ENCODE data around the gene GTF2IRD1. TPM values are rescaled to one million over a fixed set of nuclear protein-coding genes. Genes with fewer than 3 reads are reported as not detected.
"Not testable (repeated sequence)": the region's sequence is repeated elsewhere in the genome, so short reads cannot be mapped to it uniquely, and the experiment has no call there.

The GTF2IRD1 gene
- 10 to 100 TPM; 14.7 to 17.0 TPM for total RNA-seq
- long read RNA-seq, donor 1, partial matches to known transcripts = 4 of 8 reads
- long read RNA-seq, donor 1, other reads (novel, unspliced or antisense) = 1 of 8 reads
- long read RNA-seq, donor 2, partial matches to known transcripts = 1 of 10 reads
- long read RNA-seq, donor 2, other reads (novel, unspliced or antisense) = 7 of 10 reads

GRCh38 chr7:74453322-74454011 lies at the start of gene GTF2IRD1:
Gene GTF2IRD1, plus strand, starts transcription at chr7:74453906. Its CDS starts 54,175 bp downstream, at chr7:74508081.
- peak; percentile 89 for DNase-seq (ENCODE audit: low spot score)
- intact Hi-C loops (cut with DNase I) = no loop called here

- intact Hi-C loops (cut with DNase I) = loop anchor here in 1 of 2 donors (5.0 kb wide), 1 partner anchor 537 kb away; no protein-coding TSS in a partner anchor
- peak; percentile 62 for DNase-seq (ENCODE audit: low spot score)
Measured at GRCh38 chr7:74404388-74404700, 49.4 kb upstream of the GTF2IRD1 start.

GRCh38 chr7:74404741-74405140 lies 49.0 kb upstream of the GTF2IRD1 start:
- intact Hi-C loops (cut with DNase I) = loop anchor here in 1 of 2 donors (5.0 kb wide), 1 partner anchor 537 kb away; no protein-coding TSS in a partner anchor
- peak; percentile 58 for DNase-seq (ENCODE audit: low spot score)

GRCh38 chr7:74405191-74405898 lies 48.4 kb upstream of the GTF2IRD1 start:
- no peak for DNase-seq (ENCODE audit: low spot score)
- intact Hi-C loops (cut with DNase I) = no loop called here

- DNase-seq (ENCODE audit: low spot score) = peak; percentile 68
- intact Hi-C loops (cut with DNase I) = no loop called here
Measured at GRCh38 chr7:74405899-74406512, 47.7 kb upstream of the GTF2IRD1 start.

- peak; percentile 24 for DNase-seq (ENCODE audit: low spot score)
- intact Hi-C loops (cut with DNase I) = no loop called here
Measured at GRCh38 chr7:74407958-74408357, 45.7 kb upstream of the GTF2IRD1 start.

GRCh38 chr7:74409571-74409970 lies 44.1 kb upstream of the GTF2IRD1 start:
- intact Hi-C loops (cut with DNase I) = no loop called here
- DNase-seq (ENCODE audit: low spot score) = no peak

GRCh38 chr7:74410772-74411171 lies 42.9 kb upstream of the GTF2IRD1 start:
- intact Hi-C loops (cut with DNase I) = loop anchor here in 1 of 2 donors (10.0 kb wide), 1 partner anchor 304 kb away; no protein-coding TSS in a partner anchor
- no peak for DNase-seq (ENCODE audit: low spot score)

- not testable (repeated sequence) for DNase-seq (ENCODE audit: low spot score)
- intact Hi-C loops (cut with DNase I) = loop anchor here in 1 of 2 donors (10.0 kb wide), 1 partner anchor 303 kb away; no protein-coding TSS in a partner anchor
Measured at GRCh38 chr7:74411571-74411970, 42.1 kb upstream of the GTF2IRD1 start.

- no peak for DNase-seq (ENCODE audit: low spot score)
- intact Hi-C loops (cut with DNase I) = loop anchor here in 1 of 2 donors (10.0 kb wide), 1 partner anchor 303 kb away; no protein-coding TSS in a partner anchor
Measured at GRCh38 chr7:74412056-74412455, 41.6 kb upstream of the GTF2IRD1 start.

GRCh38 chr7:74412603-74413002 lies 41.1 kb upstream of the GTF2IRD1 start:
- intact Hi-C loops (cut with DNase I) = loop anchor here in 1 of 2 donors (10.0 kb wide), 1 partner anchor 302 kb away; no protein-coding TSS in a partner anchor
- DNase-seq (ENCODE audit: low spot score) = no peak

- DNase-seq (ENCODE audit: low spot score) = not testable (repeated sequence)
- intact Hi-C loops (cut with DNase I) = loop anchor here in 1 of 2 donors (10.0 kb wide), 1 partner anchor 300 kb away; no protein-coding TSS in a partner anchor
Measured at GRCh38 chr7:74414595-74415333, 38.9 kb upstream of the GTF2IRD1 start.

GRCh38 chr7:74417419-74417971 lies 36.2 kb upstream of the GTF2IRD1 start:
- DNase-seq (ENCODE audit: low spot score) = peak; percentile 89
- intact Hi-C loops (cut with DNase I) = loop anchor here in 1 of 2 donors (10.0 kb wide), 1 partner anchor 297 kb away; no protein-coding TSS in a partner anchor

GRCh38 chr7:74418076-74418475 lies 35.6 kb upstream of the GTF2IRD1 start:
- intact Hi-C loops (cut with DNase I) = loop anchor here in 1 of 2 donors (10.0 kb wide), 1 partner anchor 297 kb away; no protein-coding TSS in a partner anchor
- peak; percentile 60 for DNase-seq (ENCODE audit: low spot score)

GRCh38 chr7:74418538-74418937 lies 35.2 kb upstream of the GTF2IRD1 start:
- intact Hi-C loops (cut with DNase I) = loop anchor here in 1 of 2 donors (10.0 kb wide), 1 partner anchor 296 kb away; no protein-coding TSS in a partner anchor
- DNase-seq (ENCODE audit: low spot score) = no peak

GRCh38 chr7:74419232-74419631 lies 34.5 kb upstream of the GTF2IRD1 start:
- intact Hi-C loops (cut with DNase I) = loop anchor here in 1 of 2 donors (10.0 kb wide), 1 partner anchor 296 kb away; no protein-coding TSS in a partner anchor
- not testable (repeated sequence) for DNase-seq (ENCODE audit: low spot score)

GRCh38 chr7:74420006-74420405 lies 33.7 kb upstream of the GTF2IRD1 start:
- intact Hi-C loops (cut with DNase I) = no loop called here
- DNase-seq (ENCODE audit: low spot score) = no peak

GRCh38 chr7:74424291-74424880 lies 29.3 kb upstream of the GTF2IRD1 start:
- peak; percentile 54 for DNase-seq (ENCODE audit: low spot score)
- intact Hi-C loops (cut with DNase I) = no loop called here

Data from posterior vena cava (tissue), 2 donors.